Testis (tissue), 3 donors: ENCODE measurements around the gene FRMD7. TPM values are rescaled to one million over a fixed set of nuclear protein-coding genes. Genes with fewer than 3 reads are reported as not detected.

Experiments
- DNase-seq: peaks from one replicate; pipeline ENCODE4 v3.0.0-alpha.2; 2019
- H3K27ac ChIP-seq, 2 donors: fragments of 200-600 bp; sonication (generic); one replicate each; pipeline ENCODE4 v1.5.1; 2019
- H3K27me3 ChIP-seq: fragments of 200-600 bp; sonication (generic); one replicate; pipeline ENCODE4 v1.5.1; 2019
- H3K36me3 ChIP-seq: fragments of 200-600 bp; sonication (generic); one replicate; pipeline ENCODE4 v1.5.1; 2017; ENCODE audit warnings: low read depth; ENCODE audit errors: missing control alignments
- H3K4me1 ChIP-seq: fragments of 200-600 bp; sonication (generic); one replicate; pipeline ENCODE4 v1.5.1; 2019
- H3K4me3 ChIP-seq, 2 donors: fragments of 200-600 bp; sonication (generic); one replicate each; pipeline ENCODE4 v1.5.1; 2017 to 2019
- H3K9me3 ChIP-seq: fragments of 200-600 bp; sonication (generic); one replicate; pipeline ENCODE4 v1.5.1; 2017
- POLR2A ChIP-seq: fragments of 450-650 bp; IDR thresholded peaks from one replicate; pipeline ENCODE4 v1.6.1; 2017; ENCODE audit warnings: antibody characterized with exemption, mild to moderate bottlenecking, moderate library complexity
- WGBS, 2 donors: methylation state at CpG; one replicate each; pipeline ENCODE4 v1.1.5; 2018; 5-methylcytosine and 5-hydroxymethylcytosine counted together
- intact Hi-C: fragments of 100-400 bp; cut with DNase I; formaldehyde crosslinking; loops from one replicate; pipeline ENCODE4 v1.15.1; 2023; ENCODE audit warnings: low total_unique reads
- polyA plus RNA-seq: library from polyadenylated mRNA; stranded (reverse); fragments of 350-450 nt; fragmentation: Illumina TruSeq; extraction: RNeasy Lipid Tissue Mini Kit (QIAGEN cat#74804); gene quantifications from one replicate; pipeline ENCODE4 v1.2.3, GENCODE V29; 2014; ENCODE audit warnings: low read depth, low replicate concordance; ENCODE audit not compliant: insufficient read depth
- total RNA-seq, 2 donors: library from RNA; depleted of rRNA; stranded (reverse); fragments of >200 nt; gene quantifications; one replicate each; pipeline ENCODE4 v1.2.3, GENCODE V29; 2016
- TF ChIP-seq, protein P1 (sequence below), 3 experiments: fragments of 450-650 bp in 2 of 3; fragments of 200-600 bp in 1 of 3; sonication (generic) in 1 of 3; IDR thresholded peaks; one replicate each; pipeline ENCODE4 v1.5.1; 2016 to 2019; ENCODE audit warnings: antibody characterized with exemption in 3 of 3, mild to moderate bottlenecking in 2 of 3, moderate library complexity in 1 of 3

Gene FRMD7
- total and polyA plus RNA-seq, 3 donors from 2014 or later: 0.06 to 0.11 TPM; not detected in 1

DNA sequence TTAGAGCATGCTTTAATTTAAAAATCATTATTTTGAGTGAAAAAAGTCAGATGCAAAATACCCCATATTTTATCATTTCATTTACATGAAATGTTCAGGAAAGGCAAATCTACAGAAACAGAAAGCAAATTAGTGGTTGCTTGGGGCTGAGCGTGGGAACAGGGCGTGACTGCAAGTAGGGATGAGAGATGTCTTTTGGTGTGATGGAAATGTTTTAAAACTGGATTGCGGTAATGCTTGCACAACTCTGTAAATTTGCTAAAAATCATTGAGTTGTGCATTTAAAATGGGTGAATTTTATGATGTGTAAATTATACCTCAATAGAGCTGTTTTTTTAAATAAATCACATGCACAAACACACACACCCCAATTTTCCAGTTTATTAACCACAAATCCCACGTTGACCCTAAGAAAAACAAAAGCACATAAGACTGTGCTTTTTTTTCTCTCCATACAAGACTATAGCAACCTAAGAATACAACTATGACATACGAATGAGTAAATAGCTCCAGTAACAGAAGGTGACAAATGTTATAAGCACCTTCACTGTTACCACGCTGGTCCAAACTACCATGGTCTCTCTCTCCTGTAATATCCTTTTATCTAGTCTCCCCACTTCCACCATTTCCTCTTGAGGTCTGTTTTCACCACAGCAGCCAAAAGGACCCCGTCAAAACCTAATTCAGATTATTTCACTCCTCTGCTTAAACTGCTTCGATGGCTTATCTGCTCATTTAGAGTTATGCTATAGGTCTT lies 37.2 kb downstream of the FRMD7 start:
- Histone ChIP-seq H3K27me3 (no peaks in the 10 kb centered on the region), H3K9me3 (no peaks in the 10 kb centered on the region), H3K4me1 (no peaks in the 10 kb centered on the region), H3K27ac (no peak overlapping the region), H3K4me3 (no peak overlapping the region), H3K36me3 (no peaks in the 10 kb centered on the region)
- TF ChIP-seq, protein P1, sequence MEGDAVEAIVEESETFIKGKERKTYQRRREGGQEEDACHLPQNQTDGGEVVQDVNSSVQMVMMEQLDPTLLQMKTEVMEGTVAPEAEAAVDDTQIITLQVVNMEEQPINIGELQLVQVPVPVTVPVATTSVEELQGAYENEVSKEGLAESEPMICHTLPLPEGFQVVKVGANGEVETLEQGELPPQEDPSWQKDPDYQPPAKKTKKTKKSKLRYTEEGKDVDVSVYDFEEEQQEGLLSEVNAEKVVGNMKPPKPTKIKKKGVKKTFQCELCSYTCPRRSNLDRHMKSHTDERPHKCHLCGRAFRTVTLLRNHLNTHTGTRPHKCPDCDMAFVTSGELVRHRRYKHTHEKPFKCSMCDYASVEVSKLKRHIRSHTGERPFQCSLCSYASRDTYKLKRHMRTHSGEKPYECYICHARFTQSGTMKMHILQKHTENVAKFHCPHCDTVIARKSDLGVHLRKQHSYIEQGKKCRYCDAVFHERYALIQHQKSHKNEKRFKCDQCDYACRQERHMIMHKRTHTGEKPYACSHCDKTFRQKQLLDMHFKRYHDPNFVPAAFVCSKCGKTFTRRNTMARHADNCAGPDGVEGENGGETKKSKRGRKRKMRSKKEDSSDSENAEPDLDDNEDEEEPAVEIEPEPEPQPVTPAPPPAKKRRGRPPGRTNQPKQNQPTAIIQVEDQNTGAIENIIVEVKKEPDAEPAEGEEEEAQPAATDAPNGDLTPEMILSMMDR (IDR thresholded peaks at IDR 0.05): no peak
- no peak for TF ChIP-seq POLR2A
- WGBS, 2 donors: 76 to 84% methylated on average over 8 of the region's 8 CpGs
- DNase-seq: no peak
- intact Hi-C loops: loop anchor here (10.0 kb wide), 1 partner anchor 124 kb away; the partner anchor contains the start of gene RAP2C

DNA sequence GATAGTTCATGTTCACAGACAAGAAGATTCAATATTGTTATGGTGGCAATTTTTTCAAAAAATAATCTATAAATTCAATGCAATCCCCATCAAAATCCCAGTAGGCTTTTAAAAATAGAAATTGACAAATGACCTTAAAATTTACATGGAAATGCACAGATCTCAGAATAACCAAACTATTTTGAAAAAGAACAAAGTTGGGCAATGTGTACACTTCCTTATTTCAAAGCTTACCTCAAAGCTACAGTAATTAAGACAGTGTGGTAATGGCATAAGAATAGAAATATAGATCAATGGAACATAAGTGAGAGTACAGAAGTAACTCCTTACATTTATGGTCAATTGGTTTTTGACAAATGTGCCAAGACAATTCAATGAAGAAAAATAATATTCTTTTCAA lies 39.0 kb downstream of the FRMD7 start:
- intact Hi-C loops: no loop called here

DNA sequence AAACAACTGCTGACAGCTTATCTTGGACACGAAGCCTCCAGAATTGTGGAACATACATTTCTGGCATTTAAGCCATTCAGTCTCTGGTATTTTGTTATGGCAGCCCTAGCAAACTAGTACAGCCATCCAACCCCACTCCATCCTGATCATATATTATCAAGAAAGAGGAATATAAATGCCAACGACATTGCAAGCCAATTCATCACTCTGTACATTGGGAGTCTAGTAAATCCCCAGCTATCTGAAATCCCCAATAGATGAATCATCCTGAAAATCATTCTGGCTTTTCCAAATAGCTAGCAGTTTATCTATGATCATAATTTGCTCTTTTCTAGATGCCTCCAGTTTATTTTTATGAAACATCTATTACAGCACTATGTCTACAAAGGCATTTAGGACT lies 41.1 kb downstream of the FRMD7 start:
- Histone ChIP-seq H3K9me3 (no peaks in the 10 kb centered on the region), H3K4me3 (no peak overlapping the region), H3K27ac (no peak overlapping the region), H3K4me1 (no peaks in the 10 kb centered on the region), H3K27me3 (no peaks in the 10 kb centered on the region), H3K36me3 (no peaks in the 10 kb centered on the region)
- no peak for DNase-seq
- WGBS, 2 donors: 54 to 61% methylated on average over 2 of the region's 2 CpGs
- intact Hi-C loops: no loop called here
- no peak for TF ChIP-seq POLR2A
- TF ChIP-seq, protein P1 (IDR thresholded peaks at IDR 0.05): no peak

More for the DNA sequence above, 39.0 kb downstream of the FRMD7 start:
- no peak for DNase-seq
- Histone ChIP-seq H3K4me1 (no peaks in the 10 kb centered on the region), H3K4me3 (no peak overlapping the region), H3K27ac (no peak overlapping the region), H3K9me3 (no peaks in the 10 kb centered on the region), H3K27me3 (no peaks in the 10 kb centered on the region), H3K36me3 (no peaks in the 10 kb centered on the region)
- TF ChIP-seq POLR2A: no peak
- TF ChIP-seq, protein P1 (IDR thresholded peaks at IDR 0.05): no peak

DNA sequence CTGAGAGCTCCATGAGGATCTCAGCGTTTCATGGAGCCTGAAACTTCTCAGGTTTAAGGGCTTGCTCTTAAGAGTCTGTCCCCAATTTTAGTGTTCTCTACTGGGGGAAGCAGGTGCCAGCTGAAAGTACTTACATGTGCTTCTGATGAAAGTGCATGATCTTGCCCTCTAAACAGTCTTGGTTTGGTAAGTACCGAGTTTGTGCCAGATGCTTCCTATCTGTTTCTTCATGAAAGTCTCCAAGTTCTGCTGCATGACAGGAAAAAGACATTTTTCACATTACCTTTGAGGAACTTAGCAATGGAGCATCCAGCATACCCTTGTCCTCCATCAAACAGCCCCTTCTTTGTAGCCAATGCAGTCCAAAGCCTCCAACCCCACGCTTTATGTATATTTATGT lies 42.0 kb downstream of the FRMD7 start:
- Histone ChIP-seq H3K4me3 (no peak overlapping the region), H3K4me1 (no peaks in the 10 kb centered on the region), H3K36me3 (no peaks in the 10 kb centered on the region), H3K9me3 (no peaks in the 10 kb centered on the region), H3K27ac (no peak overlapping the region), H3K27me3 (no peaks in the 10 kb centered on the region)
- 35 to 49% methylated on average over 3 of the region's 3 CpGs for WGBS, 2 donors
- no peak for TF ChIP-seq POLR2A
- TF ChIP-seq, protein P1 (IDR thresholded peaks at IDR 0.05): no peak
- intact Hi-C loops: no loop called here
- DNase-seq: no peak

DNA sequence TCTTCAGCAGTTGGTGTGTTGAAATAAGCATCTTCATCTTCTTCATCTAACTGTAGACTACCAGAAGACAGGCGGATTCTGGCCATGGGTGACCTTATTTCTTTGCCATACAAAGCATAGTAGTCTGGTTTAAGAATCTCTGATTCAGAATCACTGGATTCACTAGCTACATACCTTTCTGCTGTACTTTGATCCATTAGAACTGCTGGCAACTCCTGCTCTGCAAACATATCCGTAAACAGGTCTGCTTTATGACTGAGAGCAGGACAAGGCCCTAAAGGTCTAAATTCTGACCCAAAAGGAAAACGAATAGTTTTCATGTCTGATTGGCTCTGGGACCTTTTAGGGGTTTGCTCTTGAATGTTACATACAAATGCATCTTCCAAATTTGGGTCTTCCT lies 49.9 kb downstream of the FRMD7 start:
- no peaks in the 10 kb centered on the region for H3K9me3 ChIP-seq
- no peak overlapping the region for H3K27ac ChIP-seq
- no peaks in the 10 kb centered on the region for H3K27me3 ChIP-seq
- no peaks in the 10 kb centered on the region for H3K4me1 ChIP-seq
- no peak overlapping the region for H3K4me3 ChIP-seq
- 93% methylated on average over 3 of the region's 3 CpGs for WGBS, 2 donors
- no peaks in the 10 kb centered on the region for H3K36me3 ChIP-seq
- DNase-seq: no peak
- TF ChIP-seq, protein P1 (IDR thresholded peaks at IDR 0.05): no peak
- no peak for TF ChIP-seq POLR2A
- intact Hi-C loops: no loop called here
